COLO668 (cell line): ENCODE results near the gene MAML2.

Experiments
- DNase-seq: peaks from one replicate; lab custom pipeline; 2025; ENCODE audit not compliant: unreplicated experiment; lab: John Stamatoyannopoulos, UW

The MAML2 gene

DNA sequence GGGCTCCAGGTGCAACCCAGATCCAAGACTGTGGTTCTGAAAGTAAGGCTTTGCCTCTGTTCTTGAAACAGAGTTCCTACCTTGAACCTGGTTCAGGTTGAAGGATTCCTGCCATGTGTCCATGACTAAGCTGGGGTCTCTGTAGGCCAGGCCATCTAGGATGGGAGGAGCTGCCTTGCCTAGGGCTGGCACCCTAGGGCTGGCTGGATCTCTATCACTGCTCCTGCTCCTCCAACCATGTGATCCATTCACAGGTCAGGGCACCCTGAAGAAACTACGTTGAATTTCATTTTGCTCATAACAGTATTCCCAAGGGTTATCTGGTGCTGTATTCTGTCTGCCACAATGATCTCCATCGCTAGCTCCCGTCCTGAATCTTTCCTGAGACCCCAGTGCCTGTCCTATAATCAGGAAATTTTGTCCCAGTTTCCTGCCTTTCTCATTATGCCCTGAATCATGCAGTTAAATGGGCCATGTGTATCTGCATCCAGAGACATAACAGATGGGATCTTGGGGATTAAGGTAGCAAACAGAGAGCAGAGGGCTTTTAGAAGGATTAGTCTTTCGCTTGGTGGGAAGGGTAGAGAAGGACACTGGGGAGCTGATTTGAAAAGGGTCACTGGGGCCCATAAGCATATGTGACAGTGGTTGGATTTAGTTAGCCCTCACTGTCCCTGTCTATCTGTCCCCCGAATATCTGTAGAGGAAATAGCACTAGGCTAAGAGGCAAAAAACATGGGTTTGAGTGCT lies 320.9 kb downstream of the MAML2 start:
- DNase-seq: no peak

DNA sequence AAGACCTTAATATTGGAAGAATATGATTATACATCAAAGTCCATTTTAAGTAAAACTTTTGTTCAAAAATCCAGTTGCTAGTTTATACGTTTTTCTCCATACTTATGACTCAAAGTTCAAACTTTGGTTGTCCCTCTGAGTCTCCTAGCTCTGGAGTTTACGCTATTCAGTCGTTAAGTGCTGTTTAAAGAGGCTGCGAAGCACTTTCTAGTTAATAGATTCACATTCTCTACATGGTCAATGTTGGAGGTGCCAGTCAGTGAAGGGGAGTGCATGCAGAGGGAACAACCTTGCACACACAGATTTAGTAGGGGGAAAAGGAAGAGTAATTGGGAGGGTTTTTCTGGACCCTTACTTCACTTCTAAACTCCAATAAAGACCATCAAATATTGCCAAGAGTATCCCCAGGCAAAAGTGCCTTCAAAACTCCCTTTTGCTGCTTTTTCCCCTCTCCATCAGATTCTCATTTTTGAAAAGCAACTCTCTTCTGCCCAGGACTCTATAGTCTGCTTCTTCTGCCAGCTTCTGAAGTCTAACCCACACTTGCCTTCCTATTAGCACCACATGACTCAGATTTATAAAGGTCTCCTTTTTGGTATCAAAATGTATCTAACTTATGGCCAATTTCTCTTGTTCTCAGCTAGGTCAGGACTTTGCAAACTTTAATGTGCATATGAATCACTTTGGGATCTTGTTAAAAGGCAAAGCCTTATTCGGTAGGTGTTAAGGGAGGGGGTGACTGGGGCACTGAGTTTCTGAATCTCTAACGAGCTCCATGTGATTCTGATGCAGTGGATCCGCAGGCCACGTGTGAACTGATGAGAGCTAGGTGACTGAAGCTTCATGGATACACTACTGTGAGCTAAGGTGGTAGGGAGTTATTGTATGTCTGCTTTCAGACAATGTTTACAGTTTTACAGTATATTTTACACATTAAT lies 322.9 kb downstream of the MAML2 start:
- no peak for DNase-seq

DNA sequence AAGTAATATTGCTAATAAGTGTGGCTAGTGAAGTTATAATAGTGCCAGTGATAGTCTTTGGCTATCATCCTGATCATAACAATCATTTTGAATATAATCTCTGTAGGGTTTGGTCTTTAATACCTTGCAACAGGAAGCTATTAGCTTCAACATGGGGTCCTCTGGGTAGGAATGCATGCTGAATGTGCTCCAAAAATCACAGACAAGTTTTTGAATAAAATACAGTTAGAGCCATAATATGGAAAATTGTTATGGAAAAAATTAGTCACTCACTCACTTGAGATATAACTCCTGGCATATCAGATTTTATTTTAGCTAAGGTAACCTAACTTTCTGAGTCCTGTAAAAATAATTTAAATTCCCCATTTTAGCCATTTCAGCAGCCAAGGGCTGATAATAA lies 323.7 kb downstream of the MAML2 start:
- no peak for DNase-seq

DNA sequence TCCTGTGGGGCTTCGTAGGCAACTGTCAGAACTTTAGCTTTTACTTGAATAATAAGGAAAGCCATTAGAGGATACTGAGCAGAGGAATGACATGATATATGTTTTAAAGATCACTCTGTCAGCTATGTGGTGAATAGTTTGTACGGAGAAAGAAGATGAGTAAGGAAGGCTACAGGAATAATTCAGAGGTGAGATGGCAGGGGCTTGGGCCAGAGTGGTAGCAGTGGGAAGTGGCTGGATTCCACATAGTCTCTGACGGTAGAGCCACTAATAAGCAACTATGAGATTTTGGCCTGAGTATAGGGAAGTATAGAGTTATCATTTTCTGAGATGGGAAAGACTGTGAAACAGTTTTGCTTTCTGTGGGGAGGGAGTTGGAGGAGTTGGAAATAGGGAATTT lies 325.1 kb downstream of the MAML2 start:
- no peak for DNase-seq

DNA sequence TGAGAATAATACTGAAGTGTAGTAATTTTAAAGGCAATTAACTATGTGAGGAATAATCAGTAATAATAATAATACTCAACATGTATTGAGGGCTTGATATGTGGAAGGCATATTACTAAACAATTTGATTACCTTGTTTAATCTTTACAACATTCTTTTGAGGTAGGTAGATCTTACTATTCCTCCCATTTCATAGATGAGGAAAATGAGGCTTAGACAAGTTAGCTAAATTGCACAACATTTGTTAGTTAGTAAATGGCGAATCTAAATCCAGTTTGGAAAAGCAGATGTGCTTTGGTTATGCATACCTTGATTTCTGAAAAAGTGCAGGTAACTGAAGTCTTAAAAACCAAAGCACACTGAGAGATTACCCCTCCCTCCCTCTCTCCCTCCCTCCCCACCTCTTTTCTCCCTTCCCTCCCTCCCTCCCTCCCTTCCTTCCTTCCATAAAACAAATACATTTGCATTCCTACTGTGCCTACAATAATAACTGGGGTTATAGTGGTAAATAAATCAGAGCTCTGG lies 326.0 kb downstream of the MAML2 start:
- DNase-seq: no peak

DNA sequence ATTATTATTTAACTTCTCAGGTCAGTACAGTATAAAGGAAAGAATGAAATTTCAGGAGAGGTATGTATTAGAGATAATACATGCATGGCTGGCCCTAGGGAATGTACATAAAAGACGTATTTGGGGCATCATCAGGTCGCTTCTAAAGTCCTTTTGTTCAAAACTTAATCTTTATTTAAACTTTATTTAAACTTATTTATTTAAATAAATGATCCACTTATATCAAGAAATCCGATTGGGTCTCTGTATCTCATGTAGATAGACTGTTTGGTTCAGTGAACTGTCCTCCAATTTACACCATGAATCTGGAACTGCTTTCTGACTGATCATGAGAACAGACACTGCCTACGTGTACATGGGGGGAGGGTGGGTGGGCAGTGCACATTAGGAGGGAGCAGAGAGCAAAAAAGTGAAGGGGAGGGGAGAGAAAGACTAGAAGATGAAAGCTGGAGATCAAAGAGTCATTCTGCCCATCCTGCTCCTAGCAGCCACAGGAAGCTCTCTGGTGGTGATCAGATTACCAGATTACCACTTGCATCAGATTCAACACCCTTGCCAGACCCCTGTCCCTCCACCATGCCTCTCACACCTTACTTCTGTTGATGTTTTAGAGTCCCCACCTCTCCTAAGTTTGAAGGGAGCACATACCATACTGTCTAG lies 327.0 kb downstream of the MAML2 start:
- DNase-seq: no peak

DNA sequence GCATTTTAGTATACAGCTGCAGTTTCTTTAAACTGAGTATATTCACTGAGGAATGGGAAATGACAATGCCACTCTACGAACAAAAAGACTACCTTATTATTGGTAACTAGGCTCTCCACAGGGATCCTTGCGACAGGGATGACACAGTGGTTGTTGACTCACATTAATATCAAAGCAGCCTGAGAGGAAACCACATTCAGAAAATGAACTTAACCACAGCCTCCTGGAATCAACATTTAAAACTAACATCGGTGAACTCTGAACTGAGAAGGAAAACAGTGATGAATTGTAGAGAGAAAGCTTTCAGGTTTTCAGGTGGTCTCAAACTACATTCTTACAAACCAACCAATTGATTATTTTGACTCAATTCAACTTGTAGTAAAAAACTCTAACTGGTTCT lies 328.8 kb downstream of the MAML2 start:
- DNase-seq: no peak

DNA sequence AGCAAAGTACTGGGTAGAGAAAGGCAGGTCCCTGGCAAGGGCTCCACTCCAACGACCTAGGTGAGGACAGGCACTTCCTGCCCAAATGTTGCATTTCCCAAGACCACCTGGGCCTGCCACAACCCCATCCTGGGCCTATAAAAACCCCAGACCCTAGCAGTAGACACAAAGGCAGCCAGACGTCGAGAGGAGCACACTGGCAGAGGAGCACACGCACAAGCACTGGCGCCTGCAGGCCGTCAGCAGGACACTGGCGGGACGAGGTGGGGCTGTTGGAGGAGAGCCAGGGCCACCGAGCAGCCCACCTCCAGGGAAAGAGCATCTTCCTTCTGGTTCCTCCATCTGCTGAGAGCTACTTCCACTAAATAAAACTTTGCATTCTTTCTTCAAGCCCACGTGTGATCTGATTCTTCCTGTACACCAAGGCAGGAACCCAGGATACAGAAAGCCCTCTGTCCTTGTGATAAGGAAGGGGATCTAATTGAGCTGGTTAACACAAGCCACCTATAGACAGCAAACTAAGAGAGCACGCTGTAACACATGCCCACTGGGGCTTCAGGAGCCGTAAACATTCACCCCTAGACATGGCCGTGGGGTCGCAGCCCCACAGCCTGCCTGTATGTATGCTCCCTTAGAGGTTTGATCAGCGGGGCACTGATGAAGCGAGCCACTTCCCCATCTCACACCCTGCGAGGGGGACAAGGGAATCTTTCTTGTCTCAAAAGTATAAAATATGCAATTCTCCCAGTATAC lies 329.4 kb downstream of the MAML2 start:
- no peak for DNase-seq

DNA sequence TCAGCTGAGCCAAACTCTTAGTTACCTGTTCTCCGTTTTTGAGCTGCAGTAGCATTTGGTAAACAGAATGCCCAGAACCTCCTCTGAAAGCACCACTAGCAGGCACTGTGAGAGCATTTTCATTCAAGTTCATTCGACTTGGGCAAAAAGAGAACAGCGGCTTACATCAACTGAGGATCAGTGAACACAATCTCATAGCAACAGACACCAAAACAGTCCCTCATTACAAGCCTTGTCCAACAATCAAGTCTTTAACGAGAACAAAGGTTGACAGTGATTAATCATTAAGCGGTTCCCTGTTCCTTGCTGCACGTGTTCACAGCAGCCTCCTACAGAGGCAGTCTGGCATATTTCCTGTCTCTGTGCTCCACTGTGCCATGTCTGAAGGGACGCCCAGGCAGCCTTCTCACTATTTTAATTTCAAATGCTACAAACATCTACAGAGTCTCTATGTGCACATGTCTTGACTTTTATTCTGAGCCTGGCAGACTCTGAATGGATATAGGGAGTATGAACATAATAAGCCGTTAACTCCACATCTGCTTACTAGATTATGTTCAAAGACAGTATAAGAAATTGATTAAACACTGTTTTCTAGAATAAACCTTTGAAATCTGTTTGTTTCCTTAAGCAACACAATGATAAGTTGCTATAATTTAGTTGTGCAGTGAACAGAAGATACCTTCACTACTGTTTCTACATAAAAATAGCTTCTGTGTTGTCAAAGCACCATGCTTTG lies 330.7 kb downstream of the MAML2 start:
- DNase-seq: peak; percentile 49

DNA sequence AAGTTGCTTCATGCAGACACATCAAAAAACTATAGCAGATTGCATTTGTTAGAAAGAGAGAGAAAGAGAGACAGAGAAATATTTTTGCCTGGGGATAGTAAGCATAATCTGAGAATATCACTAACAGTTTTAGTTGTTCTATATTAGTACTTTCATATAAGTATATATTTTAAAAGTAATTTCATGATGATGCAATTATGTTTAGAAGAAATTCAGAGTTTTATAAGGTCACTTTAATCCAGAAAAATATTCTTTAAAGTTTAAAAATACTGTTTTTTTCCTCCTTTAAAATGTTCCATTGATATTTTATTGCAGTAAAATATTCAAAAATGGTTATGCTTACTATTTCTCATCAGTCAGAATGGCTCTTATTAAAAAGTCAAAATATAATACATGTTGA lies 332.3 kb downstream of the MAML2 start:
- DNase-seq: no peak

DNA sequence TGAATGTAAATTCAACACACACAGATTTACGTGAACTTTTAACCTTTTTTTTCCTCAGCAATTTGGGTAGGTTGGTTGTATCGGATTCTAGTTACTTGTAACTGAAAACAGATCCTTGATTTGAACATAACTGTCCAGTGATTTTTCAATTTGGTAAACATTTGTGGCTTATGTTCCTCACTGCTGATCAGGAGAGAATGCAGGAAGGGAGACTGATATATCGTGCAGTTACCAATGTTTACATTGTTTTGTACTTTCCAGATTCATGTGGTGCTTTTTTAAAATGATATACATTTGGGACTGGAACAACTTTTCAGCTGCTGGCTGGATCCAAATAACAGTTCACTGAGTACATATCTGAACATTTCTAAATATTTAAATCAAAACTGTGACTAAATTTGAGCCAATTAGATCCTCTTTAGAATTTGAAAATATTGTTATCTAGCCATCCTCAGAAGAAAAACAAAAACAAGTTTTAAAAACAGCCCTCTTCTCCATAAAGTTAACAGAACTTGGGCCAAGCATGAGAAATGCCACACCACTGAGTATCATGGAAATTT lies 334.8 kb downstream of the MAML2 start:
- no peak for DNase-seq

DNA sequence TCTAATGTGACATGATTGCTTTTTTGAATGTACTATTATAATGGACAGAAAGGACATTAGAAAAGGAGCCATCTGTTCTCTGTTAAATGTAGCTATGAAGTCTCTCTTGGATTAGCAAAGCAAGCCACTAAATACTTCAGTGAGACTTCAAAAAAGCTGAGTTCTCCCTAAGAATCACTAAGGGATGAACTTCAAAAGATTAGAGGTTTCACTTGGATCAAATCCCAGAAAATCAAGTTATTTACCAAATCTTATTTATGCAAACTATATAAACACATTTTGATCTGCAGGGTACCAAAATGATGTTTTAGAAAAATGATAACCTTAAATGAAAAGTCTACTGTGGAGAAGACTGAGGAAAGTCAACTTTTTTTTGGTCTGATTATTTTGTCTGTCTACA lies 337.0 kb downstream of the MAML2 start:
- no peak for DNase-seq

DNA sequence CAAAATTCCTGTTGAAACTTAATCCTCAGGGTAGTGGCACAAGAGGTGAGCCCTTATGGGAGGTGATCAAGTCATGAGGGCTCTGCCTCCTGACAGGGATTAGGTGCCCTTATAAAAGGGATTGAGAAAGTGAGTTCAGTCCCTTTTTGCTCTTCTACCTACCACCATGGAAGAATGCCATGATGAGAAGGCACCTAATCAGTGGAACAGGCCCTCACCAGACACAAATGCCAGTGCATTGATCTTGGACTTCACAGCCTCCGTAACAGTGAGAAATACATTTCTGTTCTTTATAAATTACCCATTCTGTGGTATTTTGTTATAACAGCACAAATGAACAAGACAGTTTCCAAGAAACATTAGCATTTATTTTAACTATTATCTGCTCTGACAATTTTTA lies 338.1 kb downstream of the MAML2 start:
- no peak for DNase-seq

DNA sequence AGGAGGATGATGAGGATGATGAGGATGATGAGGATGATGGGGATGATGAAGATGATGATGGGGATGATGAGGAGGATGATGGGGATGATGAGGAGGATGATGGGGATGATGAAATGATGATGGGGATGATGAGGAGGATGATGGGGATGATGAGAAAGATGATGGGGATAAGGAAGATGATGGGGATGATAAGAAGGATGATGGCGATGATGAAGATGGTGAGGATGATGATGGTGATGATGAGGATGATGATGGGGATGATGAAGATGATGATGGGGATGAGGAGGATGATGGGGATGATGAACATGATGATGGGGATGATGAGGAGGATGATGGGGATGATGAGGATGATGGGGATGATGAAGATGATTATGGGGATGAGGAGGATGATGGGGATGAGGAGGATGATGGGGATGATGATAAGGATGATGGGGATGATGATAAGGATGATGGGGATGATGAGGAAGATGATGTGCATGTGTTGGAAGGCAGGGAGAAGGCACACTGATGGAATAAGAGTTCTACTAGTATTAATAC lies 340.2 kb downstream of the MAML2 start:
- DNase-seq: no peak

DNA sequence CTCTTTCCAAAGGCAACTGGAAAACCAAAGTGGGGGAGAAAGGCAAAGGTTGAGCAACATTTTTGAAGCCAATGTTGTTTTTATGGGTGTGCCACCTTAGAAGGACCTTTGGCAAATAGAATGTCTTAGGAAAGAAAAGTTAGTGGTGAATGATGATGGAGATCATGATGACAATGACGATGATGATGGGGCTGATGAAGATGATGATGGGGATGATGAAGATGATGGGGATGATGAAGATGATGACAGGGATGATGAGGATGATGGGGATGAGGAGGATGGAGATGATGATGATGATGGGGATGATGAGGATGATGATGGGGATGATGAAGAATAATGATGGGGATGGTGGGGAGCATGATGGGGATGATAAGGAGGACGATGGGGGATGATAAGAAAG lies 340.7 kb downstream of the MAML2 start:
- DNase-seq: no peak

DNA sequence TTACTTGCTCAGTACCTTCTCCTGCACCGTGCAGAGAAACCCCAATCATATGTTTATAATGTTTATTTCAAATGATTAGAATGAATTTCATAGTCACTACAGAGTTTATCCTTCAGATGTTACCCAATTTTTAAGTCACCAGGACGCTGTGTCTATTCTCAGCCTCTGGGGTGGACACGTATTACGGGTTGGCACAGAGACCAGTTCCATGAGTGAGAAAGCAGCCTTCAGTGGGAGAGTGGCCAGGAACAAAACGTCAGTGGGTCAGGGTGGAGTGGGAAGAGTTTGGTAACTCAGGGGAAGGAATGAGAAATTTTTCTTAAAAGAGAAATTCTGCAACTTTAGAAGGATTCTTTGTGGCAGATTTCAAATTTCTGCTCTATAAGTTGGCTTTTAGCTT lies 342.0 kb downstream of the MAML2 start:
- DNase-seq: no peak

DNA sequence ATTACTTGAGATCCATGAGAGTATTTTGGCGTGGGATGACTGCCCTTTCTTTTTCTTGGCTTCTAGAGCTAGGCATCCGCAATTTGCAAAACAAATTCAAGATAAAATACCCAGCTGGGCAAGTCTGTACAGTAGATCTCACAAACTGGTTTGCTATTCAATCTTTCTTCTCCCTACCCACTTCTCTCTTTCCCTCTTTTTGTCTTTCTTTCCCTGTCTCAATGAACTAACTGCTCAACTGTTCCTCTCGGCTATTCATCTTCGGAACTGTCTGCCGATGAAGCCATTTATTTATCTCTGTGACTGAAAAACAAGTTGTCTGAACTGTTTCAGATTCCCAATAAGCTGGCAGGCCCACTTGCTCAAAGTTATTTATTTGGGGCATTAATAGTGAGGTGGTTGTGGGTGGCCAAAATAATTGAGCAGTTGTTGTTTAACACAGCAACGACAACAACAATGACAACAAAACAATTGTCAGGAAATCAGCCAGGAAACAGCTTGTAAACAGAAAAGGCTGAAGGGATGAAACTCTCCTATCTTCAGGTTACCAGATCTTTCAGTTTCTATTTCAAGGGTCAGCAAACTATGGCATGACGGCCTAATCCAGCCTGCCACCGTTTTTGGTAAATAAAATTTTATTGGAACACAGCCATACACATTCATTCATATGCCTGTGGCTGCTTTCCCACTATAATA lies 343.1 kb downstream of the MAML2 start:
- no peak for DNase-seq

DNA sequence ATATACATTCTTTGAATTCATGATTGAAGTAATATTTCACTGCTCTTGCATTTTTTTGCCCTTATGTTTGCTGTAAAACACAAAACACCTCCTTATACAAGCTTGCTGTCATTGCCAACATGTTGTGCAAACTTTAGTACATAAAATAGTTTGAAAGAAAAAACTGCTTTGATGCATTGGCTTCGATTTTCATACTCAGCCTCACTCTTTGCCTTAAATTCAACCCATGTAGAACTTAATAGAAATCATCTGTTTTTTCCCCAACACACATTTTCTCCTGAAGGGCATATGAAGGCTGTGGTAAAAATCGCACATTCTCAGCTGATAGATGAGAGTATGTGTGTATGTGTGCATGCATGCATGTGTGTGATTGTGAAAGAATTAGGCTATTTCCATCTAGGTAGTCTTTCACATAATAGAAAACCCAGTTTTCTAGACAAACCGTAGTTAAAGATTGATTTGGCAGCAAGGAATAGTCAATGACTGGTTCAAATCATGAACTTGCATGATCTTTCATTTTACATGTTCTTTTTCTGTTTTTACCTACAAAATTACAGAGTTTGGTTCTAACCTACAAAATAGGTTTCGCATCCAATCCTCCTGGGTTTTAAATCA lies 346.3 kb downstream of the MAML2 start:
- DNase-seq: no peak

DNA sequence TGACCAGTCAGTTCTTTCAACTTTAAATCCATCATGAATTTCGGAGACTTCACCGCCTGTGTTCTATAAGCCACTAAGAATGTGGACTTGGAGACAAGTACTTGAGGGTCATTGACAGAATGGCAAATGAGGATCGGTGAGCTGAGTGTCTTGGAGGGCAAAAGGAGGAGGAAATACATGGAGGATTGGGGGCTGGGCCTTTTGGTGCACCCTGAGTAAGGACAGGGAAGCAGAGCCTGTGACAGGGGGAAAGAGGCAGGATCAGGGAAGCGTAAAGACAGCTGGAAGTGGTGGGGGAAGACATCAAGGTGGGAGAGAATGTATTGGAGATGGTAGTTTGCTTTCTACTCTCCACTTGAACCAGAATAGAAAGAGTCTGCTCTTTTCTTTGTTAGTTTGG lies 348.7 kb downstream of the MAML2 start:
- DNase-seq: no peak
